Activated naive CD8-positive, alpha-beta T cell treated with anti-CD3 and anti-CD28 coated beads for 36 hours (primary cell): ENCODE data around the gene MYO1C. TPM values are rescaled to one million over a fixed set of nuclear protein-coding genes. Genes with fewer than 3 reads are reported as not detected.
"Not testable (repeated sequence)": the region's sequence is repeated elsewhere in the genome, so short reads cannot be mapped to it uniquely, and the experiment has no call there.

Experiments
- DNase-seq: peaks from one replicate; pipeline ENCODE4 v3.0.0; 2021
- H3K27ac Mint-ChIP-seq: one replicate; pipeline ENCODE4 v1.8.0; 2022; ENCODE audit warnings: mild to moderate bottlenecking, moderate library complexity, mixed read lengths
- H3K27me3 Mint-ChIP-seq: one replicate; pipeline ENCODE4 v1.8.0; 2022; ENCODE audit warnings: mild to moderate bottlenecking, mixed read lengths
- H3K36me3 Mint-ChIP-seq: one replicate; pipeline ENCODE4 v1.8.0; 2021; ENCODE audit warnings: mild to moderate bottlenecking, mixed read lengths
- H3K4me1 Mint-ChIP-seq: one replicate; pipeline ENCODE4 v1.8.0; 2021; ENCODE audit warnings: mixed read lengths
- H3K4me3 Mint-ChIP-seq: one replicate; pipeline ENCODE4 v1.8.0; 2022; ENCODE audit warnings: mild to moderate bottlenecking, moderate library complexity, mixed read lengths
- H3K9me3 Mint-ChIP-seq: one replicate; pipeline ENCODE4 v1.8.0; 2022; ENCODE audit warnings: mixed read lengths
- total RNA-seq, 2 experiments: library from RNA; stranded (reverse); gene quantifications; one replicate each; pipeline ENCODE4 v1.2.3, GENCODE V29; 2021

Gene MYO1C, protein sequence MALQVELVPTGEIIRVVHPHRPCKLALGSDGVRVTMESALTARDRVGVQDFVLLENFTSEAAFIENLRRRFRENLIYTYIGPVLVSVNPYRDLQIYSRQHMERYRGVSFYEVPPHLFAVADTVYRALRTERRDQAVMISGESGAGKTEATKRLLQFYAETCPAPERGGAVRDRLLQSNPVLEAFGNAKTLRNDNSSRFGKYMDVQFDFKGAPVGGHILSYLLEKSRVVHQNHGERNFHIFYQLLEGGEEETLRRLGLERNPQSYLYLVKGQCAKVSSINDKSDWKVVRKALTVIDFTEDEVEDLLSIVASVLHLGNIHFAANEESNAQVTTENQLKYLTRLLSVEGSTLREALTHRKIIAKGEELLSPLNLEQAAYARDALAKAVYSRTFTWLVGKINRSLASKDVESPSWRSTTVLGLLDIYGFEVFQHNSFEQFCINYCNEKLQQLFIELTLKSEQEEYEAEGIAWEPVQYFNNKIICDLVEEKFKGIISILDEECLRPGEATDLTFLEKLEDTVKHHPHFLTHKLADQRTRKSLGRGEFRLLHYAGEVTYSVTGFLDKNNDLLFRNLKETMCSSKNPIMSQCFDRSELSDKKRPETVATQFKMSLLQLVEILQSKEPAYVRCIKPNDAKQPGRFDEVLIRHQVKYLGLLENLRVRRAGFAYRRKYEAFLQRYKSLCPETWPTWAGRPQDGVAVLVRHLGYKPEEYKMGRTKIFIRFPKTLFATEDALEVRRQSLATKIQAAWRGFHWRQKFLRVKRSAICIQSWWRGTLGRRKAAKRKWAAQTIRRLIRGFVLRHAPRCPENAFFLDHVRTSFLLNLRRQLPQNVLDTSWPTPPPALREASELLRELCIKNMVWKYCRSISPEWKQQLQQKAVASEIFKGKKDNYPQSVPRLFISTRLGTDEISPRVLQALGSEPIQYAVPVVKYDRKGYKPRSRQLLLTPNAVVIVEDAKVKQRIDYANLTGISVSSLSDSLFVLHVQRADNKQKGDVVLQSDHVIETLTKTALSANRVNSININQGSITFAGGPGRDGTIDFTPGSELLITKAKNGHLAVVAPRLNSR
- total RNA-seq, result 10 to 100 TPM; 10.5 to 11.7 TPM

DNA sequence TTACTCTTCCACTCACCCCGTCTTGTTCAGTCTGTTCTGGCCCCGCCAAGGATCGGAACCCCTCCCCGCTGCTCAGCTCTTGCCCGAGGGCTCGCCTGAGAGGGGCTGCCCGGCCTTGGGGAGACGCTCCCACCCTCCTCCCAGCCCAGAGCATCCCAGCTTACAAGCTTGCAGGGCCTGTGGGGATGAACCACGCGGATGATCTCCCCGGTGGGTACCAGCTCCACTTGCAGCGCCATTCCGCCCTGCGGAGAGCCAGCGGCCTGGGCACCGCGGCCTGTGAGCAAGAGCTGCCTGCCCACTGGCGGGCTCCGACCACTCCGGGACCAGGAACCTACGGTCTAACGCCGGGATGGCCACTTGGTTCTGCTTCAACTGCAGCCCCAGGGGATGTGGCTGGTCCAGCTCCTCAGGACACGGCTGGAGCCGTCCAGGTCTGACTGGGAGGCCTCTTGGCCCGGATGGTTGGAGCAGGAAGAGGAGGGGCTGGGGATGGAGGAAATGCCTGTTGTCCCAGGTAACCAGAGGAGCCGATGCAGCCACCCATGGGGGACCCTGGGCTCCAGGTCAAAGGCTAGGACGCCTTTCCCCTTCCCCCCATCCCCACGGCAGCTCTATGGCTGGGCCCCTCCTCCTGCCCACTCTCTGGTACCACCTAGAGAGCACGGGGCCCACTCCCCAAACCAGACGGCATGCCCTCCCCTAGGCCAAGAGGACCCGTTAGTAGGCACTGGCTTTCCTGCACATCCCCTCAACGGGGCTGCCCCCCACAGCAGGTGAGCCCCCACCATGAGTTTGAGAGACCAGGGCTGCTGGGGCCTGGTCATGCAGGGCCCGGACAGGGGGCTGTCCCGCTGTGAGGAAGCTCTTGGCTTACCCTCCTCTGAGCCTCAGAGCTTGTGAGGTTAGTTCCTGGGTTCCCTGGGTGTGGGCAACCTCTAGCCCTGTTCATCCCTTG is at the start of gene MYO1C:
Gene MYO1C (minus strand): TSS at position 438 of the 958 bp plus-strand sequence. CDS start 199 bp downstream, at position 239.
- Mint-ChIP-seq H3K27ac (peak within 1 kb of the TSS; percentile 25), H3K4me1 (peaks cover 19% of the 10 kb centered on the region), H3K27me3 (peaks cover 12% of the 10 kb centered on the region), H3K4me3 (peak within 1 kb of the TSS; percentile 82), H3K9me3 (no peaks in the 10 kb centered on the region), H3K36me3 (no peaks in the 10 kb centered on the region)
- DNase-seq, result no peak

GRCh38 chr17:1541367-1541904 is 49.0 kb upstream of the MYO1C start:
- Mint-ChIP-seq H3K27me3 (no peaks in the 10 kb centered on the region), H3K27ac (no peak overlapping the region), H3K4me1 (peaks cover 3% of the 10 kb centered on the region), H3K36me3 (peaks cover 3% of the 10 kb centered on the region), H3K9me3 (no peaks in the 10 kb centered on the region), H3K4me3 (no peak overlapping the region)
- no peak for DNase-seq

- peaks cover 3% of the 10 kb centered on the region for H3K4me1 Mint-ChIP-seq
- H3K9me3 Mint-ChIP-seq, result no peaks in the 10 kb centered on the region
- peaks cover 10% of the 10 kb centered on the region for H3K36me3 Mint-ChIP-seq
- no peaks in the 10 kb centered on the region for H3K27me3 Mint-ChIP-seq
- no peak for DNase-seq
- no peak overlapping the region for H3K4me3 Mint-ChIP-seq
- no peak overlapping the region for H3K27ac Mint-ChIP-seq
Measured at GRCh38 chr17:1539811-1540210, 47.3 kb upstream of the MYO1C start.

DNA sequence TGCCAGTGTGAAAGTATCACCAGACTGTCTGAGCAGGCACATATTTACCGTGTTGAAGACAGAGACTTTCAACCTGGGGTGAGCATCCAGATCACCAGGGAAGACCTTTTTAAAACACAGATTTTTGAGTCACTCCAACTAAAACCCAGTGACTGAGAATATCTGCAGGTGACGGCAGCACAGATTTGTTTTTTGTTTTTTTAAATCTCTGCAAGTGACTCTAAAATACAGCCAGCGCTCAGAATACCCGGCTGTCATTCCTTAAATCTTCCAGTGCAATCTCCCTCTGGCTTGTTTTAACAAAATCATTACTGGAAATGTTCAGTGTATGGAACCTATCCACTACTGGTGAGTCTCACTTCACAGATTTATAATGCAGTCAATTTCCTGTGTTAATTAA is 43.3 kb upstream of the MYO1C start:
- H3K9me3 Mint-ChIP-seq, result no peaks in the 10 kb centered on the region
- DNase-seq, result no peak
- no peaks in the 10 kb centered on the region for H3K27me3 Mint-ChIP-seq
- H3K36me3 Mint-ChIP-seq, result peaks cover 14% of the 10 kb centered on the region
- H3K27ac Mint-ChIP-seq, result no peak overlapping the region
- no peaks in the 10 kb centered on the region for H3K4me1 Mint-ChIP-seq
- H3K4me3 Mint-ChIP-seq, result no peak overlapping the region

DNA sequence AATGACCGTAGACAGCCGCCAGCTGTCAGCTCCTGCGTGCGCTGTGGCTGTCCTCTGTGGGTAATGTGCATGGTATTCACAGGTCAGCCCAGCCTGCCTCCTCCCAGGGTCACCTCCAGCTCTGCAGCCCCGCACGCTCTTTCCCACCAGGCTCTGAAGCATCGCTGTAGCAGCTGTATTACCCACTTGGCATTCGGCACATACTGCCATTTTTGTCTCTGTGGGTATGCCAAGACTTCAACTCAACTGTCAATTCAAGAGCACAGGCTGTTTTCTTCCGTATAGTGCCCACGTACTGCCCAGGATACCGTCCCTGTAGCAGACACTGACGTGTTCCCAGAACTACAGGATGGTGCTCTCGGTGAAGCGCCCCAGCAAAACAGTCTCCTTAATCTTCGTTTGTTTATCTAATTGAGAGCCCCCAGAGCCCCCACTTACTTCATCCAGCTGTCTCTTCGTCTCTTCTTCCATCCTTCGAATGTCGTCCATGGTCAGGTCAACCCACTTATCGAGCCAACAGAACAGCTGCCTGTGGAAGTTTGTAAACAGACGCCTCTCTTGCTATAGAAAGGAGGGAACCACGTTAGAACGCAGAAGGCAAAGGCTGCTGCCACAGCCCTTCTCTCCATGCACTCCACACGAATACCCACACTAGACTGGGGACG is 41.3 kb upstream of the MYO1C start:
- Mint-ChIP-seq H3K27me3 (no peaks in the 10 kb centered on the region), H3K9me3 (no peaks in the 10 kb centered on the region), H3K4me3 (no peak overlapping the region), H3K36me3 (peaks cover 15% of the 10 kb centered on the region), H3K27ac (no peak overlapping the region), H3K4me1 (peaks cover 4% of the 10 kb centered on the region)
- DNase-seq, result no peak

- H3K9me3 Mint-ChIP-seq, result no peaks in the 10 kb centered on the region
- no peaks in the 10 kb centered on the region for H3K27me3 Mint-ChIP-seq
- DNase-seq, result peak; percentile 33
- no peak overlapping the region for H3K27ac Mint-ChIP-seq
- peaks cover 19% of the 10 kb centered on the region for H3K36me3 Mint-ChIP-seq
- H3K4me1 Mint-ChIP-seq, result peaks cover 4% of the 10 kb centered on the region
- no peak overlapping the region for H3K4me3 Mint-ChIP-seq
Measured at GRCh38 chr17:1532836-1533602, 40.5 kb upstream of the MYO1C start.

DNA sequence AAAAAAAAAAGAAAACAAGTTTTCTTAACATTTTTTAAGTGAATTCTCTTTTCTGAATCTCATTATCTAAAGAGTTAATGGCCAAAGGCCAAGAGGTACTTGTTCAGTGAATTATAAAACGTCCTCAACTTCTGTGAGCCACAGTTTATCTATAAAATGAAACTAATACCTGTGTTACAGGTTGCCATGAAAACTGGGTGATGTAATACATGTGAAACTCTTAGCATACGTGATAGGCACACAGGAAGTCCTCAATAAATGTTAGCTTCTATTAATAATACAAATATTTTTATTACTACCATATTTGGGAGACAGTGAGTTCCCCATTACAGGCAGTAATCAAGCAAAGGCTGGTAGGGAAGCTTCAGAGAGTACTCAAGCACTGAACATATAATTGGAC is 37.4 kb upstream of the MYO1C start:
- Mint-ChIP-seq H3K4me1 (peaks cover 4% of the 10 kb centered on the region), H3K36me3 (peaks cover 19% of the 10 kb centered on the region), H3K27ac (peak overlapping the region; percentile 45), H3K9me3 (no peaks in the 10 kb centered on the region), H3K4me3 (no peak overlapping the region), H3K27me3 (no peaks in the 10 kb centered on the region)
- DNase-seq, result no peak

DNA sequence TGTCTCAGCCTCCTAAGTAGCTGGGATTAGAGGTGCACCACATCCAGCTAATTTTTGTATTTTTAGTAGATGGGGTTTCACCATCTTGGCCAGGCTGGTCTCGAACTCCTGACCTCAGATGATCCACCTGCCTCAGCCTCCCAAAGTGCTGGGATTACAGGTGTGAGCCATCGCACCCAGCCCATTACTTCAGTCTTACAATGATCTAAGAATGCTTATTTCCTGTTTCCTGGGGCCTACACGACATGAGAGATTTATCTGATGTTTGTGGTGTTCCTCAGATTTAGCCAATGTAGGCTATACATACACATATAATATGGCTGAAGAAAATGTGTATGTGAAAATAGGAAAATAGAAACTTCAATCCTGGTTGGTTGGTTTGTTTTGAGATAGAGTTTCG is 34.4 kb upstream of the MYO1C start:
- H3K36me3 Mint-ChIP-seq, result peaks cover 15% of the 10 kb centered on the region
- not testable (repeated sequence) for DNase-seq, H3K4me1 Mint-ChIP-seq, H3K27me3 Mint-ChIP-seq, H3K4me3 Mint-ChIP-seq, H3K27ac Mint-ChIP-seq, H3K9me3 Mint-ChIP-seq

DNA sequence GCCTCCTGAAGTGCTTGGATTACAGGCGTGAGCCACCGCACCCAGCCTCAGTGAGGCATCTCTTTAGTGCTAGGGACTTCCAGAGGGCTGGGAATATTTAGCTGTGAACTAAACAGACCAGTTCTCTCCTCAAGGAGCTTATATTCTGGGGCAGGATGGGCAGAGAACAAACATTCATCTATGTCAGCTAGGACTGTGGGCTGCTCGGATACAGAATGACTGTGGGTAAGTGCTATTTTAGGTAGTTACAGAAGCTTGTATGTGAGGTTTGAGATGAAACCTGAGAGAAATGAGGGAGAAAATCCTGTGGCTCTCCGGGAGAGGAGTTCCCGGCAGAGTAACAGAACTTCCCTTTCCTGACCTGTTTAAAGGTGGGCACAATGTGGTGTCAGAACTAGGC is 30.1 kb upstream of the MYO1C start:
- H3K4me1 Mint-ChIP-seq, result peaks cover 9% of the 10 kb centered on the region
- peaks cover 7% of the 10 kb centered on the region for H3K36me3 Mint-ChIP-seq
- H3K27ac Mint-ChIP-seq, result no peak overlapping the region
- no peak for DNase-seq
- no peaks in the 10 kb centered on the region for H3K27me3 Mint-ChIP-seq
- H3K9me3 Mint-ChIP-seq, result no peaks in the 10 kb centered on the region
- no peak overlapping the region for H3K4me3 Mint-ChIP-seq

- Mint-ChIP-seq H3K27ac (no peak overlapping the region), H3K4me1 (peaks cover 11% of the 10 kb centered on the region), H3K27me3 (no peaks in the 10 kb centered on the region), H3K9me3 (no peaks in the 10 kb centered on the region), H3K36me3 (peaks cover 3% of the 10 kb centered on the region), H3K4me3 (no peak overlapping the region)
- DNase-seq, result no peak
Measured at GRCh38 chr17:1521086-1521640, 28.7 kb upstream of the MYO1C start.

GRCh38 chr17:1519678-1520077 is 27.2 kb upstream of the MYO1C start:
- H3K9me3 Mint-ChIP-seq, result no peaks in the 10 kb centered on the region
- peak overlapping the region; percentile 14 for H3K27ac Mint-ChIP-seq
- peaks cover 21% of the 10 kb centered on the region for H3K4me1 Mint-ChIP-seq
- no peak overlapping the region for H3K4me3 Mint-ChIP-seq
- H3K27me3 Mint-ChIP-seq, result no peaks in the 10 kb centered on the region
- DNase-seq, result no peak
- H3K36me3 Mint-ChIP-seq, result no peaks in the 10 kb centered on the region

GRCh38 chr17:1518410-1518809 is 25.9 kb upstream of the MYO1C start:
- Mint-ChIP-seq H3K36me3 (no peaks in the 10 kb centered on the region), H3K27me3 (no peaks in the 10 kb centered on the region), H3K27ac (peak overlapping the region; percentile 56), H3K4me3 (peak overlapping the region; percentile 29), H3K4me1 (peaks cover 24% of the 10 kb centered on the region), H3K9me3 (no peaks in the 10 kb centered on the region)
- DNase-seq, result no peak
